GM21367 (cell line): Measurements from ENCODE around the gene NFATC4.

Source experiments
- ATAC-seq: cut with Tn5 transposase; IDR thresholded peaks from one replicate; pipeline ENCODE4 v1.9.1; 2021; ENCODE audit not compliant: unreplicated experiment

The NFATC4 gene

DNA sequence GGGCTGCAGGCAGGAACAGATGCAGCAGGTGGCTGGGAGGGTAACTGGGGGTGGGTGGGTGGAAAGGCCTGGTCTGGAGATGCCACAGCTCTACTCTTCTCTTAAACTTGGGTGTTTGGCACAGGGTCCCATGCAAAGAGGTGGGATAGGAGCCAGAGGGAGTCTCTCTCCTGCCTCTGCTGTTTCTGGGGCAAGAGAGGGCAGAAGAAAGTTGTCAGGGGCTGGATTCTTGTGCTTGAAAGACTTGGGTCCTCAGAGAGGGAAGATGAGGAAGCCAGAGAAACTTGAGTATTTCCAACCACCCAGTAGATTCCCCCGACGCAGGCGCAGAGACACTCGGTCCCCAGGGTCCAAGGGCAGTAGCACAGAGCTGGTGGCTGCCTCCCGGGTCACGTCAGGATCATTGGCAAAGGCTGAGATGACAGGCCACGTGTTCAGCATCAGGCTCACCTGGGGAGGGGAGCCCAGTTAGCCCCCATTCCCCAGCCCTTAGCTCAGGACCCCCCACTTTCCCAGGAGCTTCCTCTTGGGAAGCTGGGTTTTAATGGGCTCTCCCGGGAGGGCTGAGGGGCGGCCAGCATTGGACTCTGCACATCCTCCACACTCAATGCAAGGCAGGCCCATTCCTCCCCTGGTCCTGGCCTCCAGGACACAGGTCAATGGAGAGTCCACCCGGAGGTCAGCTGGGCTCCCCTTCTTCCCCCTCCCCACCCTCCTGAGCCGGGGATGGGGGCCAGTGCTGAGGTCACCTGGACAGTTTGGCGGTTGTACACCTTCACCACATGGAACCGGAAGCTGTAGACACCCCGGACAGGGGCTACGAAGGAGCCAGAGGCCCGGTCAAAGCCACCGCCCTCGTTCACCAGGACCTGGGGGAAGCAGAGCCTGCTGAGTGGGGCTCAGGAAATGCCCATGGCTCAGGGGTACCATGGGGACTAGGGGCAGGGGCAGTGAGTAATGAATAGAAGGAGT, 59.8 kb downstream of the NFATC4 start:
- no peak for ATAC-seq

DNA sequence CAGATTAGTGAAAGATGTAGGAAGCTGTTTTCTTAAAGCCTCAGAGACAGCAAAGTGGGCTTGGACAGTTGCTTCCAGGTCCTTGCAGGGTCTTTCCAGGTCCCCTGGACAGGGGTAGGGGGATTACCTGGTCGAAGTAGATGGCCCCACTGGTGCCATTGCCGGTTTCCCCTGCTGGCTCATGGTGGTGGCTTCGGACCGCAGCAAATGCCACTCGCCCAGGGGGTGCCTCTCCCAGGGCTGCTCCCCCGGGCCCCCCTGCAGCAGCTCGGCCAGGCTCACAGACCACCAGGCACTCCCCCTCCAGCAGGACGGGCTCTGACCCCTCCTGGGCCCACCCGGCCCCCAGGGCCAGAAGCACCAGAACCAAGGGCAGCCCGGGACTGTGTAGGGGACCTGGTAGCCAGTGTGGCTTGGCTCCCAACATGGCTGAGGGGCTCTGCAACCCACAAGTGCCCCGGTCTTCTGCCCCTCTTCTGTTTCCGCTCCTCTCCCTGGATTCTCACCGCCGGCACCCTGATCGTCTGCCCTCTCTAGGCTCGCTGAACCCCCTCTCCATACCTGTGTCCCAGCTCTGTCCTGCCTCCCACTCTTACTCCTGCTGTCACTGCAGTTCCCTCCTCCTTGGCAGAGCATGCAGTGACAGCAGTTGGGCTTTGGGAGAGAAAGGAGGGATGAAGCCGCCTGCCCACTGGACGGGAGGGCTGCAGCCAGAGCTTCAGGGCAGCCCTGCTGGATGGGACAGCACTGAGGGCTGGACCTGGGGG, 60.8 kb downstream of the NFATC4 start:
- no peak for ATAC-seq
